HL-60 (cell line): Measurements from ENCODE around the gene LRRC49.

Source experiments
- POLR2AphosphoS5 ChIP-seq: IDR thresholded peaks from 2 replicates; pipeline ENCODE4 v1.6.1; 2012; ENCODE audit warnings: low read depth
- TF ChIP-seq, protein P1 (sequence below): IDR thresholded peaks from one replicate; pipeline ENCODE4 v1.5.1; 2011; ENCODE audit warnings: low read length, control low read depth, inconsistent platforms; ENCODE audit not compliant: insufficient read depth

DNA sequence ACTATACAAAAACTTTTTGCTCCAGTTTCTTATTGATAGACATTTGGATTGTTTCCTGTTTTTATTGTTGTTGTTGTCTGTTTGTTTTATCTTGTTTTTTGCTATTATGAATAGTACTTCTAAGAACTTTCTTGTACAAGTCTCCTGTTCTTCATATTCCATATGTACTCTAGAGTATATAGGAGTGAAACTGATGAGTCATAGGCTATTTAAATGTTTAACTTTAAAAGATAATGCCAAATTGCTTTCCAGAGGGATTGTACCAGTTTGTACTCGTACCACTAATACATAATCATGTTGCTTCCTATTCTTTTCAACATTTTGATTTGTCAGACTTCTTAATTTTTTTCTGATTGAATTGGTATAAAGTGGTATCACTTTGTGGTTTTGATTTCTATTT, 19.6 kb downstream of the LRRC49 start:
- TF ChIP-seq, protein P1, sequence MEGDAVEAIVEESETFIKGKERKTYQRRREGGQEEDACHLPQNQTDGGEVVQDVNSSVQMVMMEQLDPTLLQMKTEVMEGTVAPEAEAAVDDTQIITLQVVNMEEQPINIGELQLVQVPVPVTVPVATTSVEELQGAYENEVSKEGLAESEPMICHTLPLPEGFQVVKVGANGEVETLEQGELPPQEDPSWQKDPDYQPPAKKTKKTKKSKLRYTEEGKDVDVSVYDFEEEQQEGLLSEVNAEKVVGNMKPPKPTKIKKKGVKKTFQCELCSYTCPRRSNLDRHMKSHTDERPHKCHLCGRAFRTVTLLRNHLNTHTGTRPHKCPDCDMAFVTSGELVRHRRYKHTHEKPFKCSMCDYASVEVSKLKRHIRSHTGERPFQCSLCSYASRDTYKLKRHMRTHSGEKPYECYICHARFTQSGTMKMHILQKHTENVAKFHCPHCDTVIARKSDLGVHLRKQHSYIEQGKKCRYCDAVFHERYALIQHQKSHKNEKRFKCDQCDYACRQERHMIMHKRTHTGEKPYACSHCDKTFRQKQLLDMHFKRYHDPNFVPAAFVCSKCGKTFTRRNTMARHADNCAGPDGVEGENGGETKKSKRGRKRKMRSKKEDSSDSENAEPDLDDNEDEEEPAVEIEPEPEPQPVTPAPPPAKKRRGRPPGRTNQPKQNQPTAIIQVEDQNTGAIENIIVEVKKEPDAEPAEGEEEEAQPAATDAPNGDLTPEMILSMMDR = no peak
- no peak for TF ChIP-seq POLR2AphosphoS5
